Measurements from ENCODE around the gene ZNF444. TPM values are rescaled to one million over a fixed set of nuclear protein-coding genes. Genes with fewer than 3 reads are reported as not detected.
A peak's percentile ranks its signal among the peaks of the same experiment; 100 is the strongest.

Gene ZNF444
- total RNA-seq, 2 donors from 2014 or later, result 28.2 to 31.0 TPM

DNA sequence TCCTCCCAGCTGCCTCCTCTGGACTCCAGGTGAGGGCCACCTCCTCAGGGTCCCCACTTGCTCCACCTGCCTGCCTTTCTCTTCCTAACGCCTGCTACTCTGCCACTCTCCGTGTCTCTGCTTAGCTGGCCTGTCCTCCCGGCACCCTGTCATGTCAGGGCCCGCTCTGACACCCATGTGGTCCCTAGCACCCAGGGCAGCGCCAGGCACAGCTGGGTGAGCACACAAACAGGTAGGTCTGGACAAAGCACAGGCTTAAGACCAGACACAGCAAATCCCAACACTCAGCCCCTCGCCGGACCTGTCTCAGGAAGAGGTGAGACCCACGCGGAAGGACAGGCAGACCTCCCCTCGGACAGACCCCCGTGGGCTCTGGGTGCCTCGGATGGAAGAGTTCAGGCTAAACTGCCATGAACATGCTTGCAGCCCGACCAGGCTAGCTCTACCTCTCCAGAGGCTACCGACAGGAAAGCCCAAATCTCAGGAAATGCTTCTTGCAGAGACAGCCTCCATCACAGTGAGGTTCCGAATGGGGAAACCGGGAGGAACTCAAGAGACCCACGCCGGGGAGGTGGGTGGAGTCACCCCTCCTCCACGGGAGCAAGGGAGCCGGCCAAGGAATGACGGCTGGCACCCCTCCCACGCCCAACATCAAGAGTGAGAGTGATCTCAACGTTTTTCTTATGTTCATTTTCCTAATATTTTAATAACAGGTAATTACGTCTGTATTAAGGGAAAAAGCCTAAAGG, 32.5 kb upstream of the ZNF444 start:
- H3K4me1 ChIP-seq (ENCODE audit: control insufficient read depth in 1 of 2, low read depth in 2 of 2), result peaks cover 29 to 75% of the 10 kb centered on the region in 2 donors
- TF ChIP-seq, protein P1, sequence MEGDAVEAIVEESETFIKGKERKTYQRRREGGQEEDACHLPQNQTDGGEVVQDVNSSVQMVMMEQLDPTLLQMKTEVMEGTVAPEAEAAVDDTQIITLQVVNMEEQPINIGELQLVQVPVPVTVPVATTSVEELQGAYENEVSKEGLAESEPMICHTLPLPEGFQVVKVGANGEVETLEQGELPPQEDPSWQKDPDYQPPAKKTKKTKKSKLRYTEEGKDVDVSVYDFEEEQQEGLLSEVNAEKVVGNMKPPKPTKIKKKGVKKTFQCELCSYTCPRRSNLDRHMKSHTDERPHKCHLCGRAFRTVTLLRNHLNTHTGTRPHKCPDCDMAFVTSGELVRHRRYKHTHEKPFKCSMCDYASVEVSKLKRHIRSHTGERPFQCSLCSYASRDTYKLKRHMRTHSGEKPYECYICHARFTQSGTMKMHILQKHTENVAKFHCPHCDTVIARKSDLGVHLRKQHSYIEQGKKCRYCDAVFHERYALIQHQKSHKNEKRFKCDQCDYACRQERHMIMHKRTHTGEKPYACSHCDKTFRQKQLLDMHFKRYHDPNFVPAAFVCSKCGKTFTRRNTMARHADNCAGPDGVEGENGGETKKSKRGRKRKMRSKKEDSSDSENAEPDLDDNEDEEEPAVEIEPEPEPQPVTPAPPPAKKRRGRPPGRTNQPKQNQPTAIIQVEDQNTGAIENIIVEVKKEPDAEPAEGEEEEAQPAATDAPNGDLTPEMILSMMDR (IDR thresholded peaks at IDR 0.05), result no peak
- no peaks in the 10 kb centered on the region for H3K9me3 ChIP-seq
- DNase-seq (ENCODE audit: low spot score), result no peak
- no peaks in the 10 kb centered on the region for H3K27me3 ChIP-seq (replicated peaks; ENCODE audit: insufficient read depth)
- no peaks in the 10 kb centered on the region for H3K36me3 ChIP-seq
- ATAC-seq (ENCODE audit: insufficient number of reproducible peaks, low FRiP score, low read depth), result no peak
- no peak overlapping the region for H3K27ac ChIP-seq
- peak overlapping the region; percentile 61 for H3K4me3 ChIP-seq

GRCh38 chr19:56109226-56109625, 31.9 kb upstream of the ZNF444 start:
- Histone ChIP-seq H3K36me3 (no peaks in the 10 kb centered on the region), H3K27ac (no peak overlapping the region), H3K4me3 (peak overlapping the region; percentile 61), H3K4me1 (ENCODE audit: control insufficient read depth in 1 of 2, low read depth in 2 of 2) (peaks cover 29 to 75% of the 10 kb centered on the region in 2 donors), H3K27me3 (replicated peaks; ENCODE audit: insufficient read depth) (no peaks in the 10 kb centered on the region), H3K9me3 (no peaks in the 10 kb centered on the region)
- TF ChIP-seq, protein P1 (IDR thresholded peaks at IDR 0.05), result no peak
- ATAC-seq (ENCODE audit: insufficient number of reproducible peaks, low FRiP score, low read depth), result no peak
- no peak for DNase-seq (ENCODE audit: low spot score)

DNA sequence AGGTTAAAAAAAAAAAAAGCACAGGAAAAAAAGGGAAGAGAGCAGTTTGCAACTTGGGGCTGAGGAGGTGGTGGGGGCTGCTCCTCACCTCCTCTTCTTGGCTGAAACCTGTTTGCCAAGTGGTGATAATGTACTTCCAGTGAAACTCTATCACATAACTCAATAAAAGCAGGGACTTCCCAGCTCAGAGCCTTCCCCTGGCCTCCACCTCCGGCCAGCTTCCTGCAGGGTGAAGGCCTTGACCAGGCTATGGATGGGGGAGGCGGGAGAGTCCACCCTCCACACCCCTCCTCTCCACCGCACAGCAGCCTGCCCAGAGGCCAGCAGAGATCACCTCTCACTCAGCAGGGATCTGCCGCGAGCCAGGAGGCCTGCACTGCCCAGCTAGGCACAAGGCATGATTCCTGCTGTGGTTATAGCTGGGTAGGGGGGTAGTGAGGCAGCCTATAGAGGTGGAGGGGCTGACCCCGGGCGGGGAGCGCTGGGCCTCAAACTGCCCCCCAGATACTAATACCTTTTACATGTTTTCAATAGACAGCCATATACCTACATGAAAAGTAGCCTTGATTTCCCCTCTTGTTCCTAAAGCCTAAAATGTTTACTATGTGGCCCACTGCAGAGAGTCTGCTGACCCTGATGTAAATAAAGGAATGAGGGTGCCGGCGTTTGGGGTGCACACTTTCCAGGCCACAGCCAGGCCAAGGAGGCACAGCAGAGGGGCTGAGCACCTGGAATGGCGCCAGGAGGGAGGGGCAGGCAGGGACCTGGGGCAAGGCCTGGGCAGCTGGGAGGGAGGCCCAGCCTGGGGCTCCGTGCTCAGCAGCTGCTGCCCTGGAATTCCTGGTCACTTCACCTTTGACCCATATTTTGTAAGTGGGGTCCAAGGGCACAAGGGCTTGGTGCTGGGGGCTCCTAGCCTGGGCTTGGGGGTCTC, 30.3 kb upstream of the ZNF444 start:
- TF ChIP-seq, protein P1 (IDR thresholded peaks at IDR 0.05), result no peak
- Histone ChIP-seq H3K27ac (no peak overlapping the region), H3K4me3 (no peak overlapping the region), H3K27me3 (replicated peaks; ENCODE audit: insufficient read depth) (no peaks in the 10 kb centered on the region), H3K4me1 (ENCODE audit: control insufficient read depth in 1 of 2, low read depth in 2 of 2) (peaks cover 24 to 62% of the 10 kb centered on the region in 2 donors), H3K9me3 (no peaks in the 10 kb centered on the region), H3K36me3 (no peaks in the 10 kb centered on the region)
- no peak for ATAC-seq (ENCODE audit: insufficient number of reproducible peaks, low FRiP score, low read depth)
- DNase-seq (ENCODE audit: low spot score), result no peak

- Histone ChIP-seq H3K4me3 (no peak overlapping the region), H3K36me3 (no peaks in the 10 kb centered on the region), H3K27ac (no peak overlapping the region), H3K4me1 (ENCODE audit: control insufficient read depth in 1 of 2, low read depth in 2 of 2) (peaks cover 22 to 52% of the 10 kb centered on the region in 2 donors), H3K9me3 (no peaks in the 10 kb centered on the region), H3K27me3 (replicated peaks; ENCODE audit: insufficient read depth) (no peaks in the 10 kb centered on the region)
- ATAC-seq (ENCODE audit: insufficient number of reproducible peaks, low FRiP score, low read depth) (no peak), DNase-seq (ENCODE audit: low spot score) (no peak)
- TF ChIP-seq, protein P1 (IDR thresholded peaks at IDR 0.05), result no peak
These were observed 29.3 kb upstream of the ZNF444 start for GRCh38 chr19:56111601-56112312.

Measured in thoracic aorta (tissue), 2 donors.